Measurements from ENCODE around the gene ASB16.

ASB16 gene

DNA sequence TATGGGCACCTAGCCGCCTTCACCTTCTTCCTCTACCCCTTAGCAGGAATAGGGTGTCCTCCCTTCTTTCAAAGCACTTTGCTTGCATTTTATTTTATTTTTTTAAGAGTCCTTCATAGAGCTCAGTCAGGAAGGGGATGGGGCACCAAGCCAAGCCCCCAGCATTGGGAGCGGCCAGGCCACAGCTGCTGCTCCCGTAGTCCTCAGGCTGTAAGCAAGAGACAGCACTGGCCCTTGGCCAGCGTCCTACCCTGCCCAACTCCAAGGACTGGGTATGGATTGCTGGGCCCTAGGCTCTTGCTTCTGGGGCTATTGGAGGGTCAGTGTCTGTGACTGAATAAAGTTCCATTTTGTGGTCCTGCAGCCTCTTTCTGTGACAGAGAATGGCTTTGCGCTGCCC lies 20.9 kb downstream of the ASB16 start:
- no peak for DNase-seq

DNA sequence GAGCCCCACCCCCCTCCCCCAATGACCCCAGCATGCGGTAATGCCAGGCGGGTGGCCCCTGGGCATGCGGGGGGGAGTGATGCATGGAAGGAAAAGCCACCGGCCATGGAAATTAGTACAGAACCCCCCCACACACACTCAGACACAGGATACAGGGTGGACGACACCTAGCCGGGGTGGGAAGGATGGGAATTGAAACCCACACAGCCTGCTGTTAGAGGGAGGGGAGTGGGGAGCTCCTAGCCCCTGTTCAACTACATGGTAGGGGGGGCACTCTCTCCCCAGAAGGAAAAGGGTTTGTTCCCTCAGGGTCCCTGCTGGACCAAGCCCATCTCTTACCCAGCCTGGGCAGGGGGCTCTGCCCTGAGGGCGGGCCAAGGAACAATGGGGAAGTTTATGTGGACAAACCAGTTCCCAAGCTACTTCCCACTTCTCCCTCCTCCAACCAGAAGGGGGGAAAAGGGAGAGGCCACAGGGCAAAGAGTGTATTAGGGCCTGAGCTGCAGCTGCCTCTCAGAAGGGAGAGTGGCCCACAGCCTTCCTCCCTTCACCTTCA lies 21.5 kb downstream of the ASB16 start:
- no peak for DNase-seq

DNA sequence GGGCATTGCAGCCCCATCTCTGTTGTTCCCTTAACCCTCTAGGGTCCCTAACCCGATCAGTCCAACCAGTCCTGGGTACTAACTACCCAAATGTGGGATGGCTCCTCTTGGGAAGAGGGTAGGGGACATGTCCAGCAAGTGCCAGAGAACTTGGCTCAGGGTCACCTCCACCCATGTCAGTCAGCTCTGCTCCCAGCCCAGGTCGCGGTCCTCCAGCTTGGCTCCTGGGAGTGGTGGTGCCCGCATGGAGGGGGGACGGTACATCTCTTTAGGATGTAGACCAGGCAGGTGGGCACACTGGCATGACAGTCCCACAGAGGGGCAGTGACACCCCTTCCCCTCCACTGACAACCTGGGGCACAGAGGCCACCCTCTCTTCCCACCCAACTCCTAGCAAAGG lies 22.2 kb downstream of the ASB16 start:
- DNase-seq: no peak

DNA sequence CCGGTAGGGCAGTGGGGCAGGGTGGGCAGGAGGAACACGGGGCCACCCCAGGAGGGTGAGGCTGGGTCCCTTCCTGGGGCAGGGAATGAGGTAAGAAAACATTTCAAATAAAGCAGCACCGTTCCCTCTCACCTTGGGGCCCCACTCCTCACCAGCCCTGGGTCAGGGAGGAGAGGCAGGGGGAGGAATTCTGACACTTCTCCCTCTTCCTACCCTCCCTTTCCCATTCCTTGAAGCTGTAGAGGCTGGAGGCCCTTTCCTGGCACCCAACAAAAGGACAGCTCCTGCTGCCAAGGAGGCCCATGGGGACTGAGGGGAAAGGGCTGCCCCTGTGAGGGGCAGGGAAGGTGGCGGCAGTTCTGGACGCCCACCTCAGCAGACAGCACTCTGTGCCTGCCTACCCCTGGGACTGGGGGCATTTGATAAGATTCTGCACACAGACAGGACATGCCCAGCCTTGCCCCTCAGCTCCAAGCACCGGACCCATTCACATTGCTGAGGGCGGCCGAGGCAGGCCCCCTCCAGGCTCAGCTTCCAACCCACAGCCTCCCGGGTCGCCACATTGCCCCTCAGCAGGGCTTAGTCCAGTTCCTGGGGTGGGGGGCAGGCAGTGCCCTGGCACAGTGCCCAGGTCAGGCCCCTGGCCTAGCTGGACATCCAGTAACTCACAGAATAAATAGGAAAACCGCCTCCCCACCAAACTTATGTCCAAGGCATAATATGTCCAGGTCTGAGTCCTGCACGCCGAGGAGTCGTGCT lies 23.0 kb downstream of the ASB16 start:
- no peak for DNase-seq

DNA sequence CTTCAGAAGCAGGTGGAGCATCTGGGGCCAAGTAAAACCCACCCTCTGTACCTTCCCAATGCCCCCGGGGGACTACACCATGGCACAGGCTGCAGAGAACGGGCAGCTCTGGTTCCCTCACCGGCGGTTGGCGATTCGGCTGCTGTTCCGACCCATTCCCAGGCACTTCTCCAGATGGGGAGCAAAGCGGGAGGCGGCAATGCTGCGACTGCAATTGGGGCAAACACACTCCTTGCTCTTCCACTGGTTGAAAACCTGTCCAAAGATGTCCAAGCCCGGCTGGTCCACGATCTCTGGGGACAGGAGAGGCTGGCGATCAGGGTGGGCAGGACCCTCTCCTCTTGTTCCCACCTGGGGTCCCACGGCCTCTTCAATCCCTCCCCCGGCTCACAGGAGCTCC lies 26.6 kb downstream of the ASB16 start:
- no peak for DNase-seq

DNA sequence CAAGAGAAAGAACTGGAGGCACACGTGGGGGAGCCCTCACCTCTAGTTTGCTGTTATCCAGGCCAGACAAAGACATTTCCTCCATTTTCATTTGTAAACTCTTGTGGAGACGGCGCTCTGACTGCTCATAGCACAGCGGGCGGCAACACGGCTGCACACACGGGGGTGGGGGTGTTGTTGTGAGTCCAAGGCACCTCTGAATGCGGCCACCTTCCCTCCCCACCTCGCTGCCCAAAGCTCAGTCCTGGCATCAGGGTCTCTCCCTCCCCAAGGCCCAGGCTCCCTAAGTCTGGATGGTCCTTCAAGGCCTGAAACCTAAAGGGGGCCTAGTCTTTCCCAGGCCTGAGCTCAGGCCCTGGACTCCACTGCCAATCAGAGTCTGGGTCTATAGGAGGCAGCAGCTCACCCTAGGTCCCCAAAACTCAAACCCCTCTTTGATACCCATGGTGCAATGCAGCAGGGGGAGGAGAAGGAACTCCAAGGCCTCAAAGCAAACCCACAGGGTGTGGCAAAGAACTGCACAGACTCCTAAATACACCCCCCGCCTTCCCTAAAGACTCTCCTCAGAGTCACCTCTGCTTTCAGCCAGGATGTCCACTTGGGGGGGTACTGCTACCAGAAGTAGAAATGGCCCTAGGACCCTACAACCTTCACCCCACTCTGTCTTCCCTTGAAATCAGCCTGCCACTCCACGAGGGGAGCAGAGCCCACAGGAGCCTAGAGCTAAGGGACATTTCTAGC lies 27.6 kb downstream of the ASB16 start:
- no peak for DNase-seq

DNA sequence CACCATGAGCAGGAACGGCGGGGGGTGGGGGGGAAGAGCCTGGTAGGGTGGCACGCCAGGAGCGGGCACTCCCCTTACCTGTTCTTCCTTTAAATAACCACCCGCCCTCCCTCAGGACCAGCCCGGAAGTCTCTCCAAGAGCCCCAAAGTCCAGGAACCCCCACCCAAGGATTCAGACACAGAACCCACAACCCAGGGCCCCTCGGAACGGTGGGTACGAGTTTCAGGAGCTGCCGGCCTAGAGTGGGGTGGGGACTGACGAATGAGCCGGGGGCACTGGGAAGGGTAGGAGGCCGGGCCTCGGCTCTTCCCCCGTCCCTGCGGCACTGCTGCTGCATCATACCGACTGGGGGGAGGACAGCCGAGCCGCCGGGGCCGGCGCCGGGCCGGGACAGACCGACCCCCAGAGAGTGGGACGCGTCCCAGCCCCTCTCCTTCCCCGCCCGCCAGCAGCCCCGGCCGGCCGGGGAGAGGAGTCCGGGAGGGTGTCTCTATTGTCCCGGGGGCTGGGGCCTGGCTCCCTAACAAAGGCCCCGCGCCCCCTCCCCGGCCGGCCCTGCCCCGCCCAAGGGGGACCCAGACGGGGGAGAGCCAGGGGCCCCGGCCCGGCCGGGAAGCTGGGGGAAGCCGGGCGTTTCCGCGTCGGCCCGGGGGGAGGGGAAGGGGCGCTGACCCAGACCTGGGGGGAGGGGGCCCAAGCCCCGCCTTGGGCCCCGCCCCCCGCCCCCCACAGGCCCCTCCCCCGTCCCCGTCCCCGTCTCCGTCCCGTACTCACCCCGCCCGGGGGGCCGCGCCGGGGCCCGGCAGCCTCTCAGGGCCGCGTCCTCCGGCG lies 28.4 kb downstream of the ASB16 start:
- peak; percentile 37 for DNase-seq

DNA sequence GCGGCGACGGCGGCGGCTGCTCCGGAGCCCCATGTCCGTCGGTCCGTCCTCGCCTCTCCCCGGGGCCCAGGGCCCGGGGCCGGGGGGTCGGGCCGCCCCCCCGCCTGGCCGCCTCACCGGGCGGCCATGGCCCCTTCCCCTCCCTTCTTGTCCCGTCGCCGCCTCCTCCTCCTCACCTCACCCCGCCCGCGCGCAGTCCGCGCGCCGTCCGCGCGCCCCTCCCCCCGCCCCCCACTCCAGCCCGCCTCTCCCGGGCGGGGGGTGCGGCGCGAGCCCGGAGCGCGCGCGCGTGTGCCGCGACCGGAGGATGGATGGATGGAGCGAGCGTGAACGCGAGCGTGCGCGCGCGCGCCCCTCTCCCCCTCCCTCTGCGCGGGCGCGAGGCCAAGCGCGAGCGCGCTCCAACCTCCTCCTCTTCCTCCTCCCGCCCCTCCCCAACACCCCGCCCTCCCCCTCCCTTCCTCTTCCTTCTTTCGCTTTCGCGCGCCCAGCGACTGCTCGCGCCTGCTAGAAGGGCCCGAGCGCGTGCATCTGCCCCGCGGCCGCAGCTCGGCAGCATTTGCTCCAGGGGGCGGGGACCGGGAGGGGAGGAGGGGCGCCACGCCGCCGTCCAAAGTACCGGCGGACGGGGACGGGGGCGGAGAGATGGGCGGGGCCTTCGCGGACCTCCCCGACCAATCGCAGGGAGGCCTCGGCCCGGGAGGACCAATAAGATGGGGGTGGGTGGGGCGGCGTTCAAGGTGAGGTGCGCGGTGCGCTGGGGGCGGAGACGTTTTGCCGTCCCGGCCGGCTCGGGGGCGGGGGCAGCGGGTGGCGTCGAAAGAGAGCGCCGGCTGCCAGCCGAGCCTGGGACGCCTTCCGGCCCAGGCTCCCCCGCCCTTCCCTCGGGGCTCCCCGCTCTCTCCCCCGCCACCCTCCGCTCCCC lies 29.3 kb downstream of the ASB16 start, which contains the start of gene ATXN7L3:
Gene ATXN7L3, minus strand, starts transcription at position 332 of the 925 bp plus-strand sequence. CDS start 1,814 bp downstream, outside the sequence.
- peak; percentile 96 for DNase-seq

DNA sequence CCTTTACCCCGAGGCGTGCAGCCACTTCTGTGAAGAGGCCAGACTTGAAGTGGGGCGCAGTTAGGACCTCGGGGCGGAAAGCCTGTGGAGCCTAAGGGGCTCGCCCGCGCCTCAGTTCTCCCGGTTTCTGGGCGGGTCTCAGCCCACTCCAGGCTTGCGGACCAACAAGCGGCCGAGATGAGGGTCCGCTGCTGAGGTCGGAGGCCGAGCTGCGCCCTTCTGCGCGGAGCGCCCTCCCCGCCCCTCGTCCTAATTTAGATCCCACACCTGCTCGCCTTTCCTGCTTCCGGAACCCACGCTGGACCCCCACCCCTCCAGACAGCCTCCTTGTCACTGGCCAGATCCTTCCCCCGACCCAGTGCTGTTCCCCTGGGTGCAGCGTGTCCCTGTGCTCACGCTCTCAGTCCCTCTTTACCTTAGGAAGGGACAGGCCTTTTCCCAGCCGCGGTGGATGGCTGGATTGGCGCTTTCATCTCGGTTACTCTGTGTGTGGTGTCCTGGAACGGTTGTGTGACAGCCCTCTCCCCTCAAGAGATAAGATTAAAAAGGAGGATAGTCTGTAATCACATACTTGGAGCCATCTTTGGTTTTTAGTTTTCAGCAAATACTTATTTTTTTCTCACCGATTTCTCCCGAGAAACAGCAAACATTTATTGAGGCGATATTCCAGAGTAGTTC lies 30.1 kb downstream of the ASB16 start:
- DNase-seq: peak; percentile 39

DNA sequence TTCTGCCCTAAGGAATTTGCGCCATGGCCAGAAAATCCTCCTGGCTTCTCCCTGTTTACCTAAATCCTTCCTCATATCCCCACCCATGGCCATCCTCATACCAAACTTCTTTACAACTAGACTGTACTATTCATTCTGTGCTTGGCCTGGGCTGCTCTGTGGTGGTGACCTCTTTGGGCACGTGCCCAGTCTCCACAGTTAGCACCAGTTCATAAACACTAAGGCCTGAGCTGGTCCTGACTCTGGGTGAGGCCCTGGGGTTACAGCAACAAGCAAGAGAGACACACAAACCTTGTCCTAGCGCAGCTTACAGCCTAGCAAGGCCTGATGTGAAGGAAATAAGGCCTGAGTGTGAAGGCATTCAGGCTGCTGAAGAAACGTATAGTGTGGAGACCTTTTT lies 32.3 kb downstream of the ASB16 start:
- no peak for DNase-seq

DNA sequence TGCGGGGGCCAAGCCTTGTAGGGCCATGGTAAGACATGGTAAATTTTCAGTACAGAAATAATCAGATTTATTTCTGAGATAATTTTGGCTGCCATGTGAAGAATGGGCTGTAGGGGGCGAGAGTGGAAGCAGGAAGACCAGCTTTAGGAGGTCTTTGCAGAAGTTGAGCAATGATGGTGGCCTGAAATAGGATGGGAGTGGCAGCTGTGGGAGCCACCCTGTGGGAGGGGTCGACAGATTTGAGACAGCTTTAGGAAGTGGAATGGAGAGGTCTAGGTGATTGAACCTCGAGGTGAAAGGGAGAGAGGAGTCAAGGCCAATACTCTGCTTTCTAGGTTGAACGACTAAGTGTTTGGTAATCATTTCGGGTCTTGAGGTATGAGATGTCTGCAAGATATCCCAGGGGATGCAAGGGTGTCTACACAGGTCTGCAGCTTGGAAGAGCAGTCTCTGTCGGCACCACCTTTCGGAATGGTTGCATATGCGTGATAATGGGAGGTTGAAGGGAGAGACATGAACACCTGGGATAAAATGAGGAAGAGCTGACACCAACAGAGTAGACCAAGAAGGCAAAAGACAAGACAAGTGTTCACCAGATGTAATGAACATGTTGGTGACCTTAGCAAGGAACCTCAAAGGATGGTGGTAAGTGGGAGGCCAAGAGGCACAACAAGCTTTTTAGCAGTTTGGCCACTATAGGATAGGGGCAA lies 33.4 kb downstream of the ASB16 start:
- no peak for DNase-seq

DNA sequence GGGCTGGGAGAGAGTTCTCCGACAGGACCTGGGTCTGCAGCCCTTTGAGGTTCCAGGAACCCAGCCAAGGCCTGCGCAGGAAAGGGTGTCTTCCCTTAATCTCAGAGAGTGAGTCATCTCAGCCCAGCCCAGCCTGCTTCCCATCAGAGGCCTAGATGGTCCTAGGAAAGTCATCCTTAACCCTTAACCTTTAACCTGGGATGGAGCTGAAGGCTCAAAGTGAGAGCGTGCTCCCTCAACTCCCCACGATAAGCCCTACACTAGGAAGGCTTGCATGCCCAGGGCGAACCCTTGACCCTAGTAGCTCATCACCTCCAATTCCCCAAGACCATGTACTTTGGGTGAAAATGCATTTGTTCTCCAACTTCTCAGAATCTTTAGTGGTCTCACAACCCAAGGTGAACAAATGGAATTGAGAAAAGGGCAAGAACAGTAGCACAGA lies 34.0 kb downstream of the ASB16 start:
- no peak for DNase-seq

DNA sequence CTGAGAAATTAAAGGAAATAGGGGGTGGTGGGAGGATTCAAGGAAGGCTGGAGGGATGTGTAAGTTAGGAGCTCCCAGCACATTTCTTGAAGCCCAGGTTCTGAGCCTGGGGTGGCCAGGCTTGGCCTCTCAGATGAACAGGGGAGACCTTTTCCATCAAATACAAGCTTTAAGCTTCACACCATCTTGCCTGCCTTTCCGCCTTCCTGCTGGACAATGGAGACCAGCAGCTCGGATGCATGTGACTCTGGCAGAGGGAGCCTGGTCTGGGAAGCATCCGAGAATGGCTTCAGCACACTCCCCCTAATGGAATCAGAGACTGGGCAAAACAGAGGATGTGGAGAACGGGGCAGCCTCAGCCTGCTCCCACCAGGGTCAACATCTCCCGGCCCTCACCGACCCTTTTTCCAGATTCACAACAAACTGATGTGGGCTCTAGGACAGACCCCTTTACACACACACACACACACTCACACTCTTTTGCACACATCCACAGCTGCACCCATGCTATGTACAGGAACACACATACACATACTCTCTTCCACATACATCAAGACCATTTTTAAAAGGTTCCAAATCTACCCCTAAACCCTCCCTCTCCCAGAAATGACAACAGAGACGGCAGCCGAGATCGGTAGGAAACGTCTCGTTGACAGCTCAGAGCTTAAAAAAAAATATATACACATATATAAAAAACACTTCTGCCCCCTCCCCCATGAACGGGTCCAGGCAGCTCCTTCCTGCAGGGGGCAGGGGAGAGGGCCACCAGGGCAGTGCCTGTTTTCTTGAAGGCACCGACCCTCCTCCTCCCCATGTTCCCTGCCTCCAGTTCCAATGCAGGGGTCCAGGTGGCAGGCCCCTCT lies 35.7 kb downstream of the ASB16 start:
- DNase-seq: no peak

DNA sequence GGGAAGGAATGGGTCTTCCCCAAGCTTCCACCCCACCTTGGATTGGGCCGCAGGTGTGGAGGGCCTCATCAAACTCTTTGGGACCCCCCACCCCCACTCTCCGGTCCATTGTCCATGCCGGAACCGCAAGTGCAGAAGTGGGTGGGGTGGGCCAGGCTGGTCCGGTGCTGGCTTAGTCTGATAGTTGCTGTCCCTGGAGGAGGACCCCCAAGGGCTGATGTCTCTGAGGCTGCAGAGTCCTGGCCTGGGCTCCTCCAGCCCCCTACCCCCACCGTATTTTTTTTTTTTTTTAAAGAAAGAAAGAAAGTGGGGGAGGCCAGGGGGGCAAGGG lies 36.3 kb downstream of the ASB16 start:
- DNase-seq: no peak

DNA sequence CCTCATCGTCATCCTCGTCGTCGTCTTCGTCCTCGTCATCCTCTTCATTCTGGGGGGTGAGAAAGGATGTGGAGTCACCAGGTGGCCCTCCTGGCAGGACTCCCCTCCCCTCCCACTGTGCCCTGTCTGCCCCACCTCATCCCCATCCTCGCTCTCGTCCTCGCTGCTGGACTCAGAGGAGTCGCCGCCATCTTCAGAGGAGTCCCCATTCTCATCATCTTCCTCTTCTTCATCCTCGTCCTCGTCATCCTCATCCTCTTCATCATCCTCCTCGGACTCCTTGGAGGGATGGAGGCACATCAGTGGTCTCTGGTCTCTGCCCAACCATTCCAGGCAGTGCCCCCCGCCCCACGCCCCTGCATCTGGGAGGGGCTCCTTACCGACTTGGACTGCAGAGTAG lies 36.8 kb downstream of the ASB16 start:
- DNase-seq: no peak

DNA sequence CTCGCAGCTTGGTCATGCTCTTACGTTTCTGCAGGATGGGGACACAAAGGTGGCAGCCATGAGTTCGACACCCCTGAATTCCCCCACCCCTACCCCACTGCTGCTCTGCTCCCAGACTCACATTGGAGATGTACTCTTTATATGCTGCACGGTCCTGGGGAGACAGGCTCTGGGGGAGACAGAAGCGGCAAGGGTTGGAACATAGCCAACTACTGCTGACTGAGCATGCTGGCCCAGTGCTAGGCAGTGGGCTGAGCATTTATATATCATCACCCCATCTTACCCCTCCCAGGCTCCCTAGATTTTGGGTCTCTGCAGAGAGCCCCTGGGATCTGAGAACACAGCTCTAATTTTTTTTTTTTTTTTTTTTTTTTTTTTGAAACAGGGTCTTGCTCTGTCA lies 37.2 kb downstream of the ASB16 start:
- no peak for DNase-seq

DNA sequence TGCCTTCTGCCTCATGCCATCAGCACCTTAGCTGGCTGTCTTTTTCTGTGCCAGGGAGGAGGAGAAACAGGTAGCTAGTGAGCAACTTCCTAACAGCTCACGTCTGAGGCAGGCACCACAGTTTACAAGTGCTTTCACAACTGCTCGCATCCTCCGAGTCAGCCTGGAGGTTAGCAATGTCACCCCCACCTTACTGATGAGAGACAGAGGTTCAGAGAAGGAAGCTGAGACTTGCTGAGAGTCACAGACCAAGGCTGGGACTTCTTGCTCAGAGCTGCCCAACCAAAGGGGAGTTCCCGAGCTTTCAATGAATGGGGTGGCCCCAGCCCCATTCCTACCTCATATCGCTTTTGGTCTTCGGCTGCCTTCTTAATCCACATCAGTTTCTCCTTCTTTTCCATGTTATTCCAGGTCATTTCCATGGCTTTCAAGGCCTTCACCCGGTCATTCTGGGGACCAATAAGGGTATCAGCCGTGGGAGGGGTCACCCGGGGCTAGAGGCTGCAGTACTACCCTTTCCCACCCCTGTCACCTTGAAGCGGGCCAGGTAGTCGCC lies 39.4 kb downstream of the ASB16 start:
- DNase-seq: no peak

DNA sequence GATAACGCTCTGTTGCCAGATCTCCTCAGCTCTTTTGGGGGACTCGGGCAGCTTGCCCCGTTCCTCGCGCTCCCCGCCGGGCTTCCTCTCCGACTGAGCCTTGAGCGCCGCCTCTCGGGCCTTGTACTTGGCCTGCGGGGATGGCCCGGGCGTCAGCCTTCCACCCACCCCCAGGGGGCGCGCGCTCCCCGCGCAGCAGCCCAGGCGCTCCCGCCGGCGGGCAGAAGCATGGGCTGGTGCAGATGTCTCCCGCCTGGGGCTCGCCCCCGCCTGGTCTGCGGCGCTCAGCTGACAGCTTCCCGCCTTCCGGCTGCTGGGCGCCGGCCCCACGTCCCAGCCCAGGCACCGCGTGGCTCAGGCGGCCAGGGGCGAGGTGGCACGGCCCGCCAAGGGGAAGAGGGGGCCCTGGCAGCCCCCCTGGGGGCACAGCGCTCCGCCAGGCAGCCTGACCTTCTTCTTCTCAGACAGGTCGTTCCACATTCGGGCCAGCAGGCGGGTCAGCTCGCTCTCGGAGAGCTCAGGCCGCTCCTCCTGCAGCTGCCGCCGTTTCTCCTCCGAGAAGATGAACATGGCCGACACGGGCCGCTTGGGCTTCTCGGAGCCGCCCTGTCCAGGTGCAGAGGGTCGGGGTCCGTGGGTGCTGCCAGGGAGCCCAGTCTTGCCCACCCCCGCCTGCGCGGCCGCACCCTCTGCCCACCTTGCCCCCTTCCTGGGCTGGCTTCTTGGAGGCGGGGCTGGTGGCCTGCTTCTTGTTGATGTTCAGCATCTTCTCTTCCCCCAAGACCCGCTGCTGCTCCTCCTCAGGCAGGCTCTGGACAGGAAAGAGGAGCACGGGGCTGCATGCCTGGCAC lies 40.1 kb downstream of the ASB16 start:
- peak; percentile 92 for DNase-seq

Data from midbrain (tissue), 1 donor.